Measurements from ENCODE around the gene P4HA1. TPM values are rescaled to one million over a fixed set of nuclear protein-coding genes. Genes with fewer than 3 reads are reported as not detected.

Gene P4HA1
- total and polyA plus RNA-seq, 4 donors, result 47.2 to 107 (median 69.6) TPM

Small RNA genes within 50 kb of the gene (small RNA-seq; reads per million reads assigned to genes)
- gene RF00019 (ENCODE audit: low replicate concordance) (not detected), gene SNORA11F (ENCODE audit: low replicate concordance) (1.9 reads per million, percentile 89 among the genes with 10 or more reads in this experiment)

Other genes starting within 250 kb of the P4HA1 start
- under 1 TPM; 0.40 to 0.99 TPM for gene OIT3, start 203.1 kb downstream of the P4HA1 start, total RNA-seq
- gene OIT3, start 203.1 kb downstream of the P4HA1 start, polyA plus RNA-seq (ENCODE audit: insufficient read length in 2 of 2), result under 1 TPM in 1 of 2 donors, not detected in 1; 0.18 TPM
- gene PLA2G12B, start 142.1 kb downstream of the P4HA1 start, total RNA-seq, result not detected
- gene PLA2G12B, start 142.1 kb downstream of the P4HA1 start, polyA plus RNA-seq (ENCODE audit: insufficient read length in 2 of 2), result under 1 TPM in 1 of 2 donors, not detected in 1; 0.18 TPM
- gene NUDT13, start 13.6 kb upstream of the P4HA1 start, total RNA-seq, result 1 to 10 TPM in 1 of 2 donors, under 1 TPM in 1; 0.50 to 2.4 TPM
- 1 to 10 TPM; 2.4 to 5.4 TPM for gene NUDT13, start 13.6 kb upstream of the P4HA1 start, polyA plus RNA-seq (ENCODE audit: insufficient read length in 2 of 2)
- gene ECD, start 71.1 kb upstream of the P4HA1 start, total RNA-seq, result 10 to 100 TPM; 28.9 to 30.9 TPM
- 10 to 100 TPM; 30.6 to 30.8 TPM for gene ECD, start 71.1 kb upstream of the P4HA1 start, polyA plus RNA-seq (ENCODE audit: insufficient read length in 2 of 2)
- 10 to 100 TPM; 32.1 to 39.5 TPM for gene FAM149B1, start 71.3 kb upstream of the P4HA1 start, total RNA-seq
- 10 to 100 TPM; 36.9 to 39.9 TPM for gene FAM149B1, start 71.3 kb upstream of the P4HA1 start, polyA plus RNA-seq (ENCODE audit: insufficient read length in 2 of 2)
- 10 to 100 TPM; 26.4 to 35.8 TPM for gene DNAJC9, start 150.4 kb upstream of the P4HA1 start, total RNA-seq
- gene DNAJC9, start 150.4 kb upstream of the P4HA1 start, polyA plus RNA-seq (ENCODE audit: insufficient read length in 2 of 2), result 10 to 100 TPM; 36.6 to 37.9 TPM
- gene MRPS16, start 155.8 kb upstream of the P4HA1 start, total RNA-seq, result 10 to 100 TPM; 62.2 to 65.8 TPM
- gene MRPS16, start 155.8 kb upstream of the P4HA1 start, polyA plus RNA-seq (ENCODE audit: insufficient read length in 2 of 2), result 10 to 100 TPM; 68.8 to 84.3 TPM